GM12864 (cell line): ENCODE measurements around the gene SPOCK1.

Experiments
- DNase-seq: peaks from one replicate; pipeline ENCODE4 v3.0.0-alpha.2; 2011; ENCODE audit warnings: low read depth
- H3K4me3 ChIP-seq: 2 replicates; pipeline ENCODE4 v1.5.1; 2011; ENCODE audit warnings: mild to moderate bottlenecking, low read depth, low read length, control low read depth
- CTCF ChIP-seq: IDR thresholded peaks from 2 replicates; pipeline ENCODE4 v1.5.1; 2011; ENCODE audit warnings: low read depth, mild to moderate bottlenecking, moderate library complexity, low read length, control low read depth, inconsistent platforms; ENCODE audit errors: missing control alignments

SPOCK1 gene

GRCh38 chr5:137156180-137156579 lies 342.9 kb downstream of the SPOCK1 start:
- H3K4me3 ChIP-seq, result no peak overlapping the region
- no peak for DNase-seq
- no peak for TF ChIP-seq CTCF

GRCh38 chr5:137155261-137156000 lies 343.7 kb downstream of the SPOCK1 start:
- DNase-seq, result no peak
- no peak for TF ChIP-seq CTCF
- no peak overlapping the region for H3K4me3 ChIP-seq

GRCh38 chr5:137152616-137153015 lies 346.5 kb downstream of the SPOCK1 start:
- H3K4me3 ChIP-seq, result no peak overlapping the region
- DNase-seq, result no peak
- TF ChIP-seq CTCF, result no peak

- H3K4me3 ChIP-seq, result no peak overlapping the region
- no peak for TF ChIP-seq CTCF
- no peak for DNase-seq
Measured at GRCh38 chr5:137148655-137149054, 350.5 kb downstream of the SPOCK1 start.

GRCh38 chr5:137148159-137148558 lies 351.0 kb downstream of the SPOCK1 start:
- TF ChIP-seq CTCF, result no peak
- H3K4me3 ChIP-seq, result no peak overlapping the region
- no peak for DNase-seq

GRCh38 chr5:137147346-137147745 lies 351.8 kb downstream of the SPOCK1 start:
- no peak overlapping the region for H3K4me3 ChIP-seq
- no peak for DNase-seq
- no peak for TF ChIP-seq CTCF

- H3K4me3 ChIP-seq, result no peak overlapping the region
- no peak for TF ChIP-seq CTCF
- DNase-seq, result no peak
Measured at GRCh38 chr5:137146402-137146890, 352.7 kb downstream of the SPOCK1 start.
